ENCODE results near the gene EXOC2. TPM values are rescaled to one million over a fixed set of nuclear protein-coding genes. Genes with fewer than 3 reads are reported as not detected.
"Not testable (repeated sequence)": the region's sequence is repeated elsewhere in the genome, so short reads cannot be mapped to it uniquely, and the experiment has no call there.

EXOC2 gene
- total and polyA plus RNA-seq, 2 donors (not counting 1 experiment from before 2014, with no cell fraction given) = 12.2 to 45.0 TPM

- Mint-ChIP-seq H3K27me3 (no peaks in the 10 kb centered on the region), H3K27ac (no peak overlapping the region), H3K9me3 (ENCODE audit: insufficient read depth) (peaks cover 4% of the 10 kb centered on the region), H3K4me1 (peaks cover 65% of the 10 kb centered on the region), H3K4me3 (no peak overlapping the region)
- Histone ChIP-seq H3K4me1 (ENCODE audit: control insufficient read depth in 2 of 2, insufficient read depth in 2 of 2, low read length in 2 of 2) (peaks cover 9 to 38% of the 10 kb centered on the region in 2 donors), H3K27ac (ENCODE audit: low read length in 2 of 2) (no peak overlapping the region), H3K4me3 (ENCODE audit: control extremely low read depth in 1 of 5, extremely low read depth in 1 of 5, insufficient read depth in 1 of 5, low read depth in 2 of 5, low read length in 4 of 5) (no peak overlapping the region), H3K9ac (ENCODE audit: low read length) (no peak overlapping the region), H2AFZ (ENCODE audit: insufficient read depth, low read depth, low read length, poor library complexity, severe bottlenecking) (no peak overlapping the region), H3K27me3 (replicated peaks in 1 of 4; ENCODE audit: control extremely low read depth in 1 of 4, control insufficient read depth in 3 of 4, insufficient read depth in 4 of 4, low read length in 3 of 4) (no peaks in the 10 kb centered on the region), H3K4me2 (replicated peaks; ENCODE audit: low read depth, low read length, poor library complexity, severe bottlenecking) (no peak overlapping the region), H3K79me2 (ENCODE audit: control insufficient read depth, insufficient read depth, low read length) (peaks cover 79% of the 10 kb centered on the region), H3K36me3 (replicated peaks in 1 of 2; ENCODE audit: control extremely low read depth in 1 of 2, control insufficient read depth in 1 of 2, extremely low read depth in 1 of 2, insufficient read depth in 2 of 2, low read length in 1 of 2) (no peaks in the 10 kb centered on the region), H4K20me1 (ENCODE audit: control insufficient read depth, insufficient read depth, low read length, poor library complexity, severe bottlenecking) (peaks cover 6% of the 10 kb centered on the region), H3K9me3 (ENCODE audit: control extremely low read depth in 1 of 3, control insufficient read depth in 2 of 3, insufficient read depth in 1 of 3, low read length in 2 of 3) (no peaks in the 10 kb centered on the region)
- DNase-seq (no peak), ATAC-seq (ENCODE audit: low read depth) (no peak)
- TF ChIP-seq EZH2 (IDR thresholded peaks at IDR 0.05; ENCODE audit: borderline replicate concordance, insufficient read depth, low read depth, low read length, poor library complexity, severe bottlenecking) (no peak), CTCF (IDR thresholded peaks at IDR 0.05) (no peak)
- ChIA-PET CTCF (no interaction called here), POLR2A (no interaction called here)
- WGBS (ENCODE audit: insufficient coverage) = 100% methylated on average over 3 of the region's 5 CpGs
- intact Hi-C loops (cut with micrococcal nuclease) = no loop called here
These were observed 27.3 kb downstream of the EXOC2 start for GRCh38 chr6:665403-666267.

GRCh38 chr6:663788-664187 lies 29.2 kb downstream of the EXOC2 start:
- peak overlapping the region in 1 of 2 donors; percentile 39 for H3K27ac ChIP-seq (ENCODE audit: low read length in 2 of 2)
- H3K27me3 ChIP-seq (replicated peaks in 1 of 4; ENCODE audit: control extremely low read depth in 1 of 4, control insufficient read depth in 3 of 4, insufficient read depth in 4 of 4, low read length in 3 of 4); H3K4me2 ChIP-seq (replicated peaks; ENCODE audit: low read depth, low read length, poor library complexity, severe bottlenecking); H3K9me3 ChIP-seq (ENCODE audit: control extremely low read depth in 1 of 3, control insufficient read depth in 2 of 3, insufficient read depth in 1 of 3, low read length in 2 of 3); DNase-seq; H3K36me3 ChIP-seq (replicated peaks in 1 of 2; ENCODE audit: control extremely low read depth in 1 of 2, control insufficient read depth in 1 of 2, extremely low read depth in 1 of 2, insufficient read depth in 2 of 2, low read length in 1 of 2); H3K4me3 ChIP-seq (ENCODE audit: control extremely low read depth in 1 of 5, extremely low read depth in 1 of 5, insufficient read depth in 1 of 5, low read depth in 2 of 5, low read length in 4 of 5); H3K9me3 Mint-ChIP-seq (ENCODE audit: insufficient read depth); H2AFZ ChIP-seq (ENCODE audit: insufficient read depth, low read depth, low read length, poor library complexity, severe bottlenecking); intact Hi-C loops (cut with micrococcal nuclease); H3K27me3 Mint-ChIP-seq; H3K9ac ChIP-seq (ENCODE audit: low read length); CTCF ChIA-PET; POLR2A ChIA-PET; ATAC-seq (ENCODE audit: low read depth): not testable (repeated sequence)
- peaks cover 13 to 43% of the 10 kb centered on the region in 2 donors for H3K4me1 ChIP-seq (ENCODE audit: control insufficient read depth in 2 of 2, insufficient read depth in 2 of 2, low read length in 2 of 2)
- no CpG with 5 or more reads among the region's 4 CpGs for WGBS (ENCODE audit: insufficient coverage)
- peaks cover 87% of the 10 kb centered on the region for H3K79me2 ChIP-seq (ENCODE audit: control insufficient read depth, insufficient read depth, low read length)
- peak overlapping the region; percentile 65 for H3K27ac Mint-ChIP-seq
- H4K20me1 ChIP-seq (ENCODE audit: control insufficient read depth, insufficient read depth, low read length, poor library complexity, severe bottlenecking) = peaks cover 18% of the 10 kb centered on the region
- peaks cover 75% of the 10 kb centered on the region for H3K4me1 Mint-ChIP-seq
- peak overlapping the region; percentile 60 for H3K4me3 Mint-ChIP-seq

Measured in B cell (primary cell).